ENCODE data around the gene CCDC12.
A peak's percentile ranks its signal among the peaks of the same experiment; 100 is the strongest.
"Not testable (repeated sequence)": the region's sequence is repeated elsewhere in the genome, so short reads cannot be mapped to it uniquely, and the experiment has no call there.

Gene CCDC12

GRCh38 chr3:46925585-46925934 lies 51.0 kb downstream of the CCDC12 start:
- DNase-seq = no peak

GRCh38 chr3:46924921-46925584 lies 51.5 kb downstream of the CCDC12 start:
- DNase-seq = no peak

- peak in 7 of 56 donors; percentile 12 to 34 (median 18) for DNase-seq
Measured at GRCh38 chr3:46923559-46924350, 52.8 kb downstream of the CCDC12 start.

GRCh38 chr3:46922871-46923558 lies 53.5 kb downstream of the CCDC12 start:
- DNase-seq = no peak

GRCh38 chr3:46922426-46922825 lies 54.1 kb downstream of the CCDC12 start:
- DNase-seq = no peak

- DNase-seq = no peak
Measured at GRCh38 chr3:46921871-46922271, 54.7 kb downstream of the CCDC12 start.

GRCh38 chr3:46921041-46921440 lies 55.5 kb downstream of the CCDC12 start:
- DNase-seq = no peak

GRCh38 chr3:46918634-46919033 lies 57.9 kb downstream of the CCDC12 start:
- no peak for DNase-seq

- no peak for DNase-seq
Measured at GRCh38 chr3:46918202-46918601, 58.3 kb downstream of the CCDC12 start.

GRCh38 chr3:46917257-46917656 lies 59.3 kb downstream of the CCDC12 start:
- no peak for DNase-seq

- DNase-seq = no peak
Measured at GRCh38 chr3:46916799-46917198, 59.7 kb downstream of the CCDC12 start.

- DNase-seq = no peak
Measured at GRCh38 chr3:46916278-46916677, 60.3 kb downstream of the CCDC12 start.

GRCh38 chr3:46915297-46915822 lies 61.2 kb downstream of the CCDC12 start:
- DNase-seq = no peak

- no peak for DNase-seq
Measured at GRCh38 chr3:46914849-46915248, 61.7 kb downstream of the CCDC12 start.

GRCh38 chr3:46913644-46914043 lies 62.9 kb downstream of the CCDC12 start:
- no peak for DNase-seq

GRCh38 chr3:46912986-46913385 lies 63.6 kb downstream of the CCDC12 start:
- no peak for DNase-seq

- DNase-seq = not testable (repeated sequence)
Measured at GRCh38 chr3:46910914-46911313, 65.6 kb downstream of the CCDC12 start.

- DNase-seq = no peak
Measured at GRCh38 chr3:46910166-46910760, 66.3 kb downstream of the CCDC12 start.

- peak in 52 of 56 donors; percentile 16 to 91 (median 68) for DNase-seq
Measured at GRCh38 chr3:46909535-46910161, 66.9 kb downstream of the CCDC12 start.

GRCh38 chr3:46908986-46909534 lies 67.5 kb downstream of the CCDC12 start:
- no peak for DNase-seq

Measured in nucleus accumbens (tissue), 56 donors.